Kidney (tissue), 14 donors: Measurements from ENCODE around the gene ETV6. TPM values are rescaled to one million over a fixed set of nuclear protein-coding genes. Genes with fewer than 3 reads are reported as not detected.

Experiments used
- DNase-seq, 5 donors: peaks; one replicate each; pipeline ENCODE4 v3.0.0-alpha.2; 2013 to 2020
- FAIRE-seq: peaks from 2 replicates; lab custom pipeline; 2012; peaks lifted over from hg19 to GRCh38; lab: Jason Lieb, UNC
- H3K27ac ChIP-seq, 2 donors: one replicate each; pipeline ENCODE4 v1.7.0; 2013; ENCODE audit warnings: low read depth in 2 of 2, low read length in 2 of 2, inconsistent platforms in 1 of 2
- H3K27me3 ChIP-seq: one replicate; pipeline ENCODE4 v1.7.1; 2013; ENCODE audit warnings: low read length, inconsistent platforms; ENCODE audit not compliant: control insufficient read depth, insufficient read depth
- H3K36me3 ChIP-seq, 3 donors: one replicate each; pipeline versions ENCODE4 v1.7.0 to v1.7.1; 2013; ENCODE audit warnings: low read length in 3 of 3, control low read depth in 1 of 3, inconsistent platforms in 1 of 3; ENCODE audit not compliant: insufficient read depth in 3 of 3, control insufficient read depth in 2 of 3
- H3K4me1 ChIP-seq, 3 donors: one replicate each; pipeline versions ENCODE4 v1.7.0 to v1.7.1; 2013; ENCODE audit warnings: low read length in 3 of 3, inconsistent platforms in 1 of 3, low read depth in 1 of 3; ENCODE audit not compliant: control insufficient read depth in 2 of 3, insufficient read depth in 2 of 3
- H3K4me3 ChIP-seq, 3 donors: one replicate each; pipeline versions ENCODE4 v1.7.0 to v1.8.1; 2013; ENCODE audit warnings: low read length in 3 of 3, control low read depth in 1 of 3, inconsistent platforms in 1 of 3
- H3K9ac ChIP-seq, 3 donors: one replicate each; pipeline versions ENCODE4 v1.7.0 to v1.7.1; 2013; ENCODE audit warnings: low read length in 3 of 3, control low read depth in 1 of 3, inconsistent platforms in 1 of 3
- H3K9me3 ChIP-seq, 3 donors: one replicate each; pipeline versions ENCODE4 v1.7.0 to v1.7.1; 2013; ENCODE audit warnings: low read length in 3 of 3, control low read depth in 1 of 3, inconsistent platforms in 1 of 3; ENCODE audit not compliant: control insufficient read depth in 2 of 3, insufficient read depth in 1 of 3
- intact Hi-C: fragments of 100-400 bp; cut with DNase I; formaldehyde crosslinking; loops from one replicate; pipeline ENCODE4 v1.11.1; 2022
- polyA plus RNA-seq: library from polyadenylated mRNA; stranded (reverse); fragments of 350-450 nt; fragmentation: Illumina TruSeq; extraction: RNeasy Lipid Tissue Mini Kit (QIAGEN cat#74804); gene quantifications from one replicate; pipeline ENCODE4 v1.2.3, GENCODE V29; 2014; ENCODE audit warnings: low read depth, low replicate concordance; ENCODE audit not compliant: insufficient read depth
- total RNA-seq: library from RNA; stranded (reverse); fragmentation: NEBNext Ultra II Directional; extraction: Animal tissue kit (Norgen Biotek cat#: 25700); gene quantifications from one replicate; pipeline ENCODE4 v1.2.1, GENCODE V29; 2021
- TF ChIP-seq, protein P1 (sequence below): IDR thresholded peaks from 3 replicates; pipeline ENCODE4 v1.5.1; 2012; ENCODE audit warnings: mild to moderate bottlenecking, moderate library complexity, borderline replicate concordance; ENCODE audit not compliant: insufficient read depth; ENCODE audit errors: extremely low read depth
- donor health status: control.
- donor health status: control.
- donor health status: control.
- donor health status: control.
- donor health status: control.
- donor health status: DM: yes; HTN: yes; CAD: no.
- donor health status: Normal renal cell carcinoma (clear cell type).

The ETV6 gene
- total and polyA plus RNA-seq, 2 donors from 2014 or later: 5.2 to 59.8 TPM

DNA sequence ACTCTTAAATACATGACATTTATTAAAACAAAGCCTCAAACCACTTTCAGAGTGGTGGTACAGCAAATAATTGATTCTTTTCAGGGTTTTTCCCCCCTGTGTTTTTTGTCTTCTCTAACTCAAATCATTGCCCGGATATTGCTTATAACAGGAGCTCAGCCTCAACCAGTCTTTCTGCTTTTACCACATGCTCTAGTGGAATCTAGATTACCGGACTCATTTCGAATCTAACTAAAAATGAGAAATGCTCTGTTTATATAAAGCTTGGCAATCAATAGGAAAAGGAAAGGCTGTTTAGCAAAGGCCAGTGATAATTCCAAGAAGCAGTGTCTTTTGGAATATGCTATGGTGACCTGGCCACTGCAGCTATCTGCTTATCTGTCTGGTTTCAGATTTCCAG lies 161.5 kb downstream of the ETV6 start:
- FAIRE-seq (no peak), DNase-seq (no peak)
- TF ChIP-seq, protein P1, sequence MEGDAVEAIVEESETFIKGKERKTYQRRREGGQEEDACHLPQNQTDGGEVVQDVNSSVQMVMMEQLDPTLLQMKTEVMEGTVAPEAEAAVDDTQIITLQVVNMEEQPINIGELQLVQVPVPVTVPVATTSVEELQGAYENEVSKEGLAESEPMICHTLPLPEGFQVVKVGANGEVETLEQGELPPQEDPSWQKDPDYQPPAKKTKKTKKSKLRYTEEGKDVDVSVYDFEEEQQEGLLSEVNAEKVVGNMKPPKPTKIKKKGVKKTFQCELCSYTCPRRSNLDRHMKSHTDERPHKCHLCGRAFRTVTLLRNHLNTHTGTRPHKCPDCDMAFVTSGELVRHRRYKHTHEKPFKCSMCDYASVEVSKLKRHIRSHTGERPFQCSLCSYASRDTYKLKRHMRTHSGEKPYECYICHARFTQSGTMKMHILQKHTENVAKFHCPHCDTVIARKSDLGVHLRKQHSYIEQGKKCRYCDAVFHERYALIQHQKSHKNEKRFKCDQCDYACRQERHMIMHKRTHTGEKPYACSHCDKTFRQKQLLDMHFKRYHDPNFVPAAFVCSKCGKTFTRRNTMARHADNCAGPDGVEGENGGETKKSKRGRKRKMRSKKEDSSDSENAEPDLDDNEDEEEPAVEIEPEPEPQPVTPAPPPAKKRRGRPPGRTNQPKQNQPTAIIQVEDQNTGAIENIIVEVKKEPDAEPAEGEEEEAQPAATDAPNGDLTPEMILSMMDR: no peak
- Histone ChIP-seq H3K9me3 (no peaks in the 10 kb centered on the region), H3K27ac (no peak overlapping the region), H3K36me3 (no peaks in the 10 kb centered on the region), H3K9ac (no peak overlapping the region), H3K4me1 (peaks cover 0 to 14% (median 4%) of the 10 kb centered on the region in 3 donors), H3K4me3 (no peak overlapping the region), H3K27me3 (no peaks in the 10 kb centered on the region)
- intact Hi-C loops: no loop called here

DNA sequence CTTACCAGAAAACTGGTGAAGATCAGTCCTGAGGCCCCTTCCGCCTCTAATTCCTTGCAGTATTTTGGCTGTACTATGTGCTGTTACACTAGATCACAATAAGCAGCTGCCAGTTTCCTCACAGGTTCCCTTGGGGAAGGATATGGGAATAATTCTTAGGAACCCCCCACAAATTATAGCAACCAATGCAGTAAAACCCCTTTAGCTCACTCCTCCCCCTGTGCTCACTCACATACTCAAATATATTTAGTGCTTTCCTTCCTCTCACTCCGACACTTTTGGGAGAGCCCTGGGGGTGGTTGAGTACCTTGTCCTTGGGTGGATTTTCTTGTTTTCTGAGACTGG lies 162.7 kb downstream of the ETV6 start:
- H3K9ac ChIP-seq: no peak overlapping the region
- peak overlapping the region; percentile 33 to 65 for H3K27ac ChIP-seq
- intact Hi-C loops: no loop called here
- no peak for FAIRE-seq
- H3K4me3 ChIP-seq: no peak overlapping the region
- peaks cover 0 to 14% (median 4%) of the 10 kb centered on the region in 3 donors for H3K4me1 ChIP-seq
- H3K9me3 ChIP-seq: no peaks in the 10 kb centered on the region
- TF ChIP-seq, protein P1: no peak
- H3K27me3 ChIP-seq: no peaks in the 10 kb centered on the region
- no peak for DNase-seq
- no peaks in the 10 kb centered on the region for H3K36me3 ChIP-seq

DNA sequence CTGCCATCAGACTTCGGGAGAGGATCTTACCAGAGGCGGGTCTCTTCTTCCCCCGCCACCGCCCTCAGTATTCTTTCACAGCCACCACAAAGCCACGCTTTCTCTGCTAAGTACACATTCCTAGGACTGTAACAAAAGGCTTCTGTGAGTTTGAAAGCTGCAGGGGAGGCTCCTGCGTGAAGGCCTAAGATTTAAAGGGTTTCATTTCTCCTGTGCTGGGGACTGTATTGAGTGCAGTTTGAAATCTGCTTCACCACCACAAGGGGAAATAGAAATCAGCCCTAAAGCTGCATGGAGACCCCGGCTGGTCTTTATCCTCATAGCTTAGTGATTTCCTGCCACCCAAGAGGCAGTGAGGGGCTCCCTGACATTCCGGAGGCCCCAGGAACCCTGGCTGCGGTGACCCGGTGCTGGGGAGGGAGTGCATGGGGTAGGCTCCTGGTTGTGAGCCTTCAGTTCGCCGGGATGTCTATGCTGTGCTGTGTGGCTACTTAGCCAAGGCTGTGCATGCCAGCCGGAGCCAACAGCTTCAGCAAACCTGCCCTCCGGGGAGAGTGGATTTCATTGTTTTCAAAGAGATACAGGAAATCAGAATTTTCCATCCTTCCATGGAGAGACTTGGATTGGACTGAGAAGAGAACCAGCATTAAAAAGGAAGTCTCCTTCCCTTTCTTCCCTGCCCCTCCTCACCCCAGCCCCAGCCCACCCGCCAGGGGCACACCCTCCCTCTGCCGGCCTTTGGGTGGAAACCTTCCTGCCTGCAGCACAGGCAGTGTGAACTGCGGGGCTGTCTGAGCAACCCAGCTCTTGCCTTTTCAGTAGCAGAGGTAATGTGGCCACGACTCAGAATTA lies 163.3 kb downstream of the ETV6 start:
- DNase-seq (peak in 4 of 5 donors; percentile 45 to 79 (median 76)), FAIRE-seq (no peak)
- peak overlapping the region; percentile 33 to 65 for H3K27ac ChIP-seq
- no peak overlapping the region for H3K9ac ChIP-seq
- H3K4me1 ChIP-seq: peaks cover 0 to 14% (median 4%) of the 10 kb centered on the region in 3 donors
- TF ChIP-seq, protein P1: no peak
- H3K27me3 ChIP-seq: no peaks in the 10 kb centered on the region
- no peaks in the 10 kb centered on the region for H3K36me3 ChIP-seq
- no peaks in the 10 kb centered on the region for H3K9me3 ChIP-seq
- H3K4me3 ChIP-seq: no peak overlapping the region
- intact Hi-C loops: no loop called here
